Medulla oblongata (tissue), 1 donor: ENCODE results near the gene ZBED4.
"Not testable (repeated sequence)": the region's sequence is repeated elsewhere in the genome, so short reads cannot be mapped to it uniquely, and the experiment has no call there.

Experiments
- DNase-seq: peaks from one replicate; pipeline ENCODE4 v3.0.0-alpha.2; 2015; ENCODE audit errors: extremely low spot score

ZBED4 gene

GRCh38 chr22:49852898-49853894 is at the start of gene ZBED4:
ZBED4 (plus strand) TSS chr22:49853844; CDS start chr22:49883663, 29,819 bp downstream.
- peak; percentile 98 for DNase-seq

- DNase-seq: no peak
These were observed 46.5 kb upstream of the ZBED4 start for GRCh38 chr22:49807129-49807528.

GRCh38 chr22:49807780-49808708 is 45.6 kb upstream of the ZBED4 start:
- no peak for DNase-seq

- DNase-seq: no peak
These were observed 43.2 kb upstream of the ZBED4 start for GRCh38 chr22:49810363-49811019.

GRCh38 chr22:49811020-49811791 is 42.4 kb upstream of the ZBED4 start:
- DNase-seq: no peak

GRCh38 chr22:49812838-49813237 is 40.8 kb upstream of the ZBED4 start:
- no peak for DNase-seq

GRCh38 chr22:49814164-49814686 is 39.4 kb upstream of the ZBED4 start:
- no peak for DNase-seq

- no peak for DNase-seq
These were observed 38.8 kb upstream of the ZBED4 start for GRCh38 chr22:49814856-49815255.

GRCh38 chr22:49815641-49816091 is 38.0 kb upstream of the ZBED4 start:
- no peak for DNase-seq

GRCh38 chr22:49817359-49817758 is 36.3 kb upstream of the ZBED4 start:
- DNase-seq: no peak

GRCh38 chr22:49820984-49821383 is 32.7 kb upstream of the ZBED4 start:
- no peak for DNase-seq

- DNase-seq: not testable (repeated sequence)
These were observed 31.9 kb upstream of the ZBED4 start for GRCh38 chr22:49821741-49822140.

GRCh38 chr22:49823289-49824045 is 30.2 kb upstream of the ZBED4 start:
- no peak for DNase-seq

- DNase-seq: no peak
These were observed 29.3 kb upstream of the ZBED4 start for GRCh38 chr22:49824185-49824925.

- no peak for DNase-seq
These were observed 28.7 kb upstream of the ZBED4 start for GRCh38 chr22:49824936-49825335.

GRCh38 chr22:49825436-49825835 is 28.2 kb upstream of the ZBED4 start:
- no peak for DNase-seq

- no peak for DNase-seq
These were observed 27.6 kb upstream of the ZBED4 start for GRCh38 chr22:49825944-49826602.

- DNase-seq: peak; percentile 44
These were observed 26.9 kb upstream of the ZBED4 start for GRCh38 chr22:49826603-49827270.
